ENCODE measurements around the gene ACTG2.

ACTG2 gene

GRCh38 chr2:73927344-73927743, 34.5 kb downstream of the ACTG2 start:
- Histone ChIP-seq H3K36me3 (ENCODE audit: low read length) (no peaks in the 10 kb centered on the region), H3F3A (ENCODE audit: insufficient read depth) (peaks cover 18% of the 10 kb centered on the region), H4K20me1 (ENCODE audit: low read depth, low read length) (no peaks in the 10 kb centered on the region), H3K4me3 (ENCODE audit: insufficient read depth, low read length, poor library complexity, severe bottlenecking) (peak overlapping the region; percentile 95), H3K79me2 (ENCODE audit: insufficient read depth, low read length) (peaks cover 54% of the 10 kb centered on the region), H3K27ac (ENCODE audit: low read depth, low read length) (peak overlapping the region; percentile 64), H3K27me3 (ENCODE audit: low read length) (no peaks in the 10 kb centered on the region), H3K9ac (ENCODE audit: low read length) (peak overlapping the region; percentile 88), H2AFZ (ENCODE audit: low read depth, low read length, severe bottlenecking) (peak overlapping the region; percentile 36), H3K9me3 (ENCODE audit: insufficient read depth, low read length) (0 out of 2 replicates have a peak, but pooled peaks cover 5% of the 10 kb centered on the region), H3K4me2 (ENCODE audit: low read depth, low read length, poor library complexity, severe bottlenecking) (peak overlapping the region; percentile 98), H3K9me2 (replicated peaks; ENCODE audit: insufficient read depth, low read length) (no peaks in the 10 kb centered on the region)
- TF ChIP-seq, protein P1, sequence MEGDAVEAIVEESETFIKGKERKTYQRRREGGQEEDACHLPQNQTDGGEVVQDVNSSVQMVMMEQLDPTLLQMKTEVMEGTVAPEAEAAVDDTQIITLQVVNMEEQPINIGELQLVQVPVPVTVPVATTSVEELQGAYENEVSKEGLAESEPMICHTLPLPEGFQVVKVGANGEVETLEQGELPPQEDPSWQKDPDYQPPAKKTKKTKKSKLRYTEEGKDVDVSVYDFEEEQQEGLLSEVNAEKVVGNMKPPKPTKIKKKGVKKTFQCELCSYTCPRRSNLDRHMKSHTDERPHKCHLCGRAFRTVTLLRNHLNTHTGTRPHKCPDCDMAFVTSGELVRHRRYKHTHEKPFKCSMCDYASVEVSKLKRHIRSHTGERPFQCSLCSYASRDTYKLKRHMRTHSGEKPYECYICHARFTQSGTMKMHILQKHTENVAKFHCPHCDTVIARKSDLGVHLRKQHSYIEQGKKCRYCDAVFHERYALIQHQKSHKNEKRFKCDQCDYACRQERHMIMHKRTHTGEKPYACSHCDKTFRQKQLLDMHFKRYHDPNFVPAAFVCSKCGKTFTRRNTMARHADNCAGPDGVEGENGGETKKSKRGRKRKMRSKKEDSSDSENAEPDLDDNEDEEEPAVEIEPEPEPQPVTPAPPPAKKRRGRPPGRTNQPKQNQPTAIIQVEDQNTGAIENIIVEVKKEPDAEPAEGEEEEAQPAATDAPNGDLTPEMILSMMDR (IDR thresholded peaks at IDR 0.05; ENCODE audit: insufficient read depth, low read length, poor library complexity, severe bottlenecking), result no peak
- TF ChIP-seq EZH2phosphoT487 (conservative IDR thresholded peaks at IDR 0.05; ENCODE audit: low read length), result no peak

DNA sequence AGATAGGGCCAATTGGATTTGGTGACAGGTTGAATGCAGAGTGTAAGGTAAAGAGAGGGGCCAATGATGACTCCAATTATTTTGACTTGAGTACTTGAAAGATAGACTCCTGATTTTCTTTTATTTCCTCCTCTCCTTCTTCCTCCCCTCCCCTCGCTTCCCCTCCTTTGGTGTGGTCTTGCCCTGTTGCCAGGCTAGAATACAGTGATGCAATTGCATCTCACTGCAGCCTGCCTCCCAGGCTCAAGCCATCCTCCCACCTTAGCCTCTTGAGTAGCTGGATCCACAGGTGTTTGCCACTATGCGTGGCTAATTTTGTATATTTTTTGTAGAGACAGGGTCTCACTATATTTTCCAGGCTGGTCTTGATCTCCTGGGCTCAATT, 36.1 kb downstream of the ACTG2 start:
- Histone ChIP-seq H3K79me2 (ENCODE audit: insufficient read depth, low read length) (peaks cover 71% of the 10 kb centered on the region), H3K36me3 (ENCODE audit: low read length) (no peaks in the 10 kb centered on the region), H3F3A (ENCODE audit: insufficient read depth) (peaks cover 13% of the 10 kb centered on the region), H3K9me2 (replicated peaks; ENCODE audit: insufficient read depth, low read length) (no peaks in the 10 kb centered on the region), H3K9me3 (ENCODE audit: insufficient read depth, low read length) (0 out of 2 replicates have a peak, but pooled peaks cover 5% of the 10 kb centered on the region), H2AFZ (ENCODE audit: low read depth, low read length, severe bottlenecking) (no peak overlapping the region), H3K27me3 (ENCODE audit: low read length) (no peaks in the 10 kb centered on the region), H3K9ac (ENCODE audit: low read length) (0 out of 2 replicates have a peak overlapping the region, but pooled peaks have one; percentile 19), H3K27ac (ENCODE audit: low read depth, low read length) (no peak overlapping the region), H3K4me2 (ENCODE audit: low read depth, low read length, poor library complexity, severe bottlenecking) (peak overlapping the region; percentile 98), H4K20me1 (ENCODE audit: low read depth, low read length) (no peaks in the 10 kb centered on the region), H3K4me3 (ENCODE audit: insufficient read depth, low read length, poor library complexity, severe bottlenecking) (no peak overlapping the region)
- TF ChIP-seq, protein P1 (IDR thresholded peaks at IDR 0.05; ENCODE audit: insufficient read depth, low read length, poor library complexity, severe bottlenecking), result no peak
- no peak for TF ChIP-seq EZH2phosphoT487 (conservative IDR thresholded peaks at IDR 0.05; ENCODE audit: low read length)

- no peak overlapping the region for H2AFZ ChIP-seq (ENCODE audit: low read depth, low read length, severe bottlenecking)
- TF ChIP-seq EZH2phosphoT487 (conservative IDR thresholded peaks at IDR 0.05; ENCODE audit: low read length), result no peak
- H3K9me3 ChIP-seq (ENCODE audit: insufficient read depth, low read length), result 0 out of 2 replicates have a peak, but pooled peaks cover 5% of the 10 kb centered on the region
- no peaks in the 10 kb centered on the region for H3K27me3 ChIP-seq (ENCODE audit: low read length)
- H3K79me2 ChIP-seq (ENCODE audit: insufficient read depth, low read length), result peaks cover 81% of the 10 kb centered on the region
- H3K9ac ChIP-seq (ENCODE audit: low read length), result no peak overlapping the region
- H3K4me2 ChIP-seq (ENCODE audit: low read depth, low read length, poor library complexity, severe bottlenecking), result no peak overlapping the region
- H3K9me2 ChIP-seq (replicated peaks; ENCODE audit: insufficient read depth, low read length), result no peaks in the 10 kb centered on the region
- no peak overlapping the region for H3K4me3 ChIP-seq (ENCODE audit: insufficient read depth, low read length, poor library complexity, severe bottlenecking)
- H4K20me1 ChIP-seq (ENCODE audit: low read depth, low read length), result 0 out of 2 replicates have a peak, but pooled peaks cover under 1% of the 10 kb centered on the region
- H3F3A ChIP-seq (ENCODE audit: insufficient read depth), result peaks cover 9% of the 10 kb centered on the region
- no peaks in the 10 kb centered on the region for H3K36me3 ChIP-seq (ENCODE audit: low read length)
- H3K27ac ChIP-seq (ENCODE audit: low read depth, low read length), result no peak overlapping the region
Observed at GRCh38 chr2:73930386-73930785, 37.6 kb downstream of the ACTG2 start.

Measured in SU-DHL-6 (cell line).